ENCODE measurements around the gene SLC29A3.
"Not testable (repeated sequence)": the region's sequence is repeated elsewhere in the genome, so short reads cannot be mapped to it uniquely, and the experiment has no call there.

SLC29A3 gene

GRCh38 chr10:71283876-71284275 is 35.2 kb upstream of the SLC29A3 start:
- DNase-seq (ENCODE audit: low read depth in 2 of 2): no peak

- DNase-seq (ENCODE audit: low read depth in 2 of 2): no peak
These were observed 34.4 kb upstream of the SLC29A3 start for GRCh38 chr10:71284544-71285179.

- peak in 1 of 2 donors; percentile 9 for DNase-seq (ENCODE audit: low read depth in 2 of 2)
These were observed 33.9 kb upstream of the SLC29A3 start for GRCh38 chr10:71285180-71285545.

GRCh38 chr10:71285986-71286385 is 33.1 kb upstream of the SLC29A3 start:
- no peak for DNase-seq (ENCODE audit: low read depth in 2 of 2)

GRCh38 chr10:71286521-71287294 is 32.4 kb upstream of the SLC29A3 start:
- no peak for DNase-seq (ENCODE audit: low read depth in 2 of 2)

- DNase-seq (ENCODE audit: low read depth in 2 of 2): no peak
These were observed 31.6 kb upstream of the SLC29A3 start for GRCh38 chr10:71287456-71287855.

- no peak for DNase-seq (ENCODE audit: low read depth in 2 of 2)
These were observed 30.6 kb upstream of the SLC29A3 start for GRCh38 chr10:71288461-71288860.

- no peak for DNase-seq (ENCODE audit: low read depth in 2 of 2)
These were observed 29.5 kb upstream of the SLC29A3 start for GRCh38 chr10:71289421-71290130.

GRCh38 chr10:71290331-71290730 is 28.7 kb upstream of the SLC29A3 start:
- DNase-seq (ENCODE audit: low read depth in 2 of 2): no peak

GRCh38 chr10:71290806-71291527 is 28.1 kb upstream of the SLC29A3 start:
- DNase-seq (ENCODE audit: low read depth in 2 of 2): no peak

- DNase-seq (ENCODE audit: low read depth in 2 of 2): no peak
These were observed 27.5 kb upstream of the SLC29A3 start for GRCh38 chr10:71291528-71291900.

- DNase-seq (ENCODE audit: low read depth in 2 of 2): no peak
These were observed 26.2 kb upstream of the SLC29A3 start for GRCh38 chr10:71292624-71293445.

GRCh38 chr10:71293446-71294084 is 25.5 kb upstream of the SLC29A3 start:
- DNase-seq (ENCODE audit: low read depth in 2 of 2): no peak

GRCh38 chr10:71294091-71294561 is 24.9 kb upstream of the SLC29A3 start:
- no peak for DNase-seq (ENCODE audit: low read depth in 2 of 2)

GRCh38 chr10:71294856-71295255 is 24.2 kb upstream of the SLC29A3 start:
- no peak for DNase-seq (ENCODE audit: low read depth in 2 of 2)

- DNase-seq (ENCODE audit: low read depth in 2 of 2): no peak
These were observed 23.4 kb upstream of the SLC29A3 start for GRCh38 chr10:71295641-71296040.

GRCh38 chr10:71296086-71296485 is 23.0 kb upstream of the SLC29A3 start:
- DNase-seq (ENCODE audit: low read depth in 2 of 2): no peak

GRCh38 chr10:71296811-71297210 is 22.2 kb upstream of the SLC29A3 start:
- DNase-seq (ENCODE audit: low read depth in 2 of 2): not testable (repeated sequence)

- DNase-seq (ENCODE audit: low read depth in 2 of 2): no peak
These were observed 21.7 kb upstream of the SLC29A3 start for GRCh38 chr10:71297343-71297742.

GRCh38 chr10:71299071-71299785 is 19.8 kb upstream of the SLC29A3 start:
- no peak for DNase-seq (ENCODE audit: low read depth in 2 of 2)

Data from stimulated activated CD8-positive, alpha-beta memory T cell treated with anti-CD3 and anti-CD28 coated beads, Interleukin-15, amount 100 ng/mL, for 48 hours (primary cell).